Calu3 (cell line): ENCODE results near the gene C20orf141. TPM values are rescaled to one million over a fixed set of nuclear protein-coding genes. Genes with fewer than 3 reads are reported as not detected.
A peak's percentile ranks its signal among the peaks of the same experiment; 100 is the strongest.
"Not testable (repeated sequence)": the region's sequence is repeated elsewhere in the genome, so short reads cannot be mapped to it uniquely, and the experiment has no call there.

Experiments
- Bru-seq: library from RNA; stranded (reverse); fragments of 400-500 nt; gene quantifications from one replicate; lab custom pipeline; 2021; lab: Mats Ljungman, UMichigan
- BruChase-seq, 2 experiments: library from RNA; stranded (reverse); fragments of 400-500 nt; gene quantifications; one replicate each; lab custom pipeline; 2021; lab: Mats Ljungman, UMichigan
- BruUV-seq: library from RNA; stranded (reverse); fragments of 400-500 nt; replicated peaks from 2 replicates; lab custom pipeline; 2021; lab: Mats Ljungman, UMichigan
- CTCF ChIA-PET: fragments of 300-600 bp; sonication (Branson Sonifier 250); formaldehyde crosslinking; loops from one replicate; lab custom pipeline; 2022; ENCODE audit warnings: antibody characterized with exemption; lab: Charles Lee
- DNase-seq: peaks from one replicate; pipeline ENCODE4 v3.0.0; 2022
- H3K27ac Mint-ChIP-seq: one replicate; pipeline ENCODE4 v1.8.0; 2022; ENCODE audit warnings: mixed read lengths; ENCODE audit not compliant: unreplicated experiment
- H3K27me3 Mint-ChIP-seq: one replicate; pipeline ENCODE4 v1.8.0; 2022; ENCODE audit warnings: mixed read lengths; ENCODE audit not compliant: unreplicated experiment
- H3K36me3 Mint-ChIP-seq: one replicate; pipeline ENCODE4 v1.8.0; 2022; ENCODE audit warnings: mild to moderate bottlenecking, moderate library complexity, mixed read lengths; ENCODE audit not compliant: insufficient read depth, unreplicated experiment
- H3K4me1 Mint-ChIP-seq: one replicate; pipeline ENCODE4 v1.8.0; 2022; ENCODE audit warnings: mild to moderate bottlenecking, low read depth, mixed read lengths; ENCODE audit not compliant: unreplicated experiment
- H3K4me3 Mint-ChIP-seq: one replicate; pipeline ENCODE4 v1.8.0; 2022; ENCODE audit warnings: mild to moderate bottlenecking, low read depth, moderate library complexity, mixed read lengths; ENCODE audit not compliant: unreplicated experiment
- H3K9me3 Mint-ChIP-seq: one replicate; pipeline ENCODE4 v1.8.0; 2022; ENCODE audit warnings: low read depth, mixed read lengths; ENCODE audit not compliant: unreplicated experiment
- intact Hi-C: fragments of 100-400 bp; cut with micrococcal nuclease; formaldehyde crosslinking; loops from one replicate; pipeline ENCODE4 v1.10.0; 2022; ENCODE audit not compliant: unreplicated experiment
- long read RNA-seq: library from polyadenylated mRNA; stranded (forward); transcript quantifications from one replicate; pipeline ENCODE4 v2.0.0, GENCODE V29; 2022
- total RNA-seq: library from RNA; stranded (reverse); gene quantifications from 2 replicates; pipeline ENCODE4 v1.2.3, GENCODE V29; 2022
- TF ChIP-seq, protein P1 (sequence below): fragments of 200-600 bp; IDR thresholded peaks from one replicate; pipeline ENCODE4 v1.8.0; 2022; ENCODE audit warnings: antibody characterized with exemption; ENCODE audit not compliant: unreplicated experiment

The C20orf141 gene, protein sequence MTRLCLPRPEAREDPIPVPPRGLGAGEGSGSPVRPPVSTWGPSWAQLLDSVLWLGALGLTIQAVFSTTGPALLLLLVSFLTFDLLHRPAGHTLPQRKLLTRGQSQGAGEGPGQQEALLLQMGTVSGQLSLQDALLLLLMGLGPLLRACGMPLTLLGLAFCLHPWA
- not detected in 2 replicates for total RNA-seq
- not detected for Bru-seq, nascent RNA
- BruChase-seq, experiment 1, labeled RNA remaining after a 6-hour chase, result not detected
- not detected for BruChase-seq, experiment 2, labeled RNA remaining after a 2-hour chase
- long read RNA-seq, result 0 reads

GRCh38 chr20:2814587-2815051 is at the start of gene C20orf141:
C20orf141 (plus strand) TSS chr20:2814987; CDS start chr20:2815185, 198 bp downstream.
- no peak for DNase-seq
- no TSS peak for BruUV-seq
- H3K27ac Mint-ChIP-seq, result no peak within 1 kb of the TSS
- H3K4me3 Mint-ChIP-seq, result no peak within 1 kb of the TSS
- TF ChIP-seq, protein P1, sequence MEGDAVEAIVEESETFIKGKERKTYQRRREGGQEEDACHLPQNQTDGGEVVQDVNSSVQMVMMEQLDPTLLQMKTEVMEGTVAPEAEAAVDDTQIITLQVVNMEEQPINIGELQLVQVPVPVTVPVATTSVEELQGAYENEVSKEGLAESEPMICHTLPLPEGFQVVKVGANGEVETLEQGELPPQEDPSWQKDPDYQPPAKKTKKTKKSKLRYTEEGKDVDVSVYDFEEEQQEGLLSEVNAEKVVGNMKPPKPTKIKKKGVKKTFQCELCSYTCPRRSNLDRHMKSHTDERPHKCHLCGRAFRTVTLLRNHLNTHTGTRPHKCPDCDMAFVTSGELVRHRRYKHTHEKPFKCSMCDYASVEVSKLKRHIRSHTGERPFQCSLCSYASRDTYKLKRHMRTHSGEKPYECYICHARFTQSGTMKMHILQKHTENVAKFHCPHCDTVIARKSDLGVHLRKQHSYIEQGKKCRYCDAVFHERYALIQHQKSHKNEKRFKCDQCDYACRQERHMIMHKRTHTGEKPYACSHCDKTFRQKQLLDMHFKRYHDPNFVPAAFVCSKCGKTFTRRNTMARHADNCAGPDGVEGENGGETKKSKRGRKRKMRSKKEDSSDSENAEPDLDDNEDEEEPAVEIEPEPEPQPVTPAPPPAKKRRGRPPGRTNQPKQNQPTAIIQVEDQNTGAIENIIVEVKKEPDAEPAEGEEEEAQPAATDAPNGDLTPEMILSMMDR, result no peak
- CTCF ChIA-PET, result interaction anchor here (0.7 kb wide), 1 partner anchor 9 kb away, joined by 4 read pairs; no protein-coding TSS in a partner anchor
- H3K27me3 Mint-ChIP-seq, result peaks cover 55% of the 10 kb centered on the region
- H3K9me3 Mint-ChIP-seq, result no peaks in the 10 kb centered on the region
- no peaks in the 10 kb centered on the region for H3K4me1 Mint-ChIP-seq
- intact Hi-C loops, result no loop called here
- no peaks in the 10 kb centered on the region for H3K36me3 Mint-ChIP-seq

DNA sequence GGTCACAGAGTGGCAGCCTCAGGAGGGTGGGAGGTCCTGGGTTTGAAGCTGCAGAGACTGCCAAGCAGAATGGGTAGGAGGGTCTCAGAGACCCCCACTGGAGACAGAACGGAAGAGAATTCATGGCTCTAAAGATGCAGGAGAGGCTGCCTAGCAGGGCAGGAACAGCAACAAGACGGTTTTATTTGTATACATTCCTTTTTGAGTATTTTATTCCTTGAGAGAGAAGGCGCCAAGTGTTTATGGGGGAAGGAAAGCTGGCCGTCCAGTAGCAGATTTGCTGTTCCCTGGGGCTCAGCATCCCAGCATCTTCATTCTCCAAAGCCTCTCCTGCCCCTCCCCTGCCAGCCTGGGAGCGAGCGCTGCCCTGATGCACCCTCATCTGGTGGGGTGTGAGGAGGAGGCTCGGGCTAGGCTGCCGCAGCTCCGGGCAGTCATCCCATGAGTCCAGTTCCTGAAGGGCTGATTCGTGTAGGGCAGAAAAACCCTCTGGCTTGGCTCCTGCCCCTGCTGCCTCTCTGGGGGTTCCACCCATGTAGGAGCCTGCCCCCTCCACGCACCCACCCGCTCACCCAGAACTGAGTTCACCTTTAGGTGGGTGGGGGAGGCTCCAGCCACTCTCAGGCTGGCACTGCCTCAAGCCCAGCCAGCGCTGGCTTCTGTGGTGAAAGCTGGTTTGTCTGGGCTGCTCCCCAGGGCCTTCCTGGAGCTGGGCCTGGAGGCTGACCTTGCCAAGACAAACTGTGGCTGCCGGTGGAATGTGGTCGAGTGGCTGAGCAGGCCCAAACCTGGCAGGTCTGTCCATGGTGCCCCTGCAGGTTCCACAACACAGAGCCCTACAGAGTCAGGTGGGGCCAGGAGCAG is 46.8 kb upstream of the C20orf141 start:
- TF ChIP-seq, protein P1, result no peak
- H3K9me3 Mint-ChIP-seq, result no peaks in the 10 kb centered on the region
- H3K4me1 Mint-ChIP-seq, result peaks cover 14% of the 10 kb centered on the region
- no peak overlapping the region for H3K4me3 Mint-ChIP-seq
- CTCF ChIA-PET, result interaction anchor here (1.3 kb wide), 1 partner anchor 84 kb away, joined by 3 read pairs; no protein-coding TSS in a partner anchor
- DNase-seq, result peak; percentile 71
- intact Hi-C loops, result no loop called here
- no peak overlapping the region for H3K27ac Mint-ChIP-seq
- no TSS peak for BruUV-seq
- H3K27me3 Mint-ChIP-seq, result peaks cover 13% of the 10 kb centered on the region
- no peaks in the 10 kb centered on the region for H3K36me3 Mint-ChIP-seq

GRCh38 chr20:2768632-2769015 is 46.2 kb upstream of the C20orf141 start:
- CTCF ChIA-PET, result interaction anchor here (1.3 kb wide), 1 partner anchor 84 kb away, joined by 3 read pairs; no protein-coding TSS in a partner anchor
- Mint-ChIP-seq H3K27me3 (peaks cover 10% of the 10 kb centered on the region), H3K4me3 (no peak overlapping the region), H3K9me3 (no peaks in the 10 kb centered on the region), H3K36me3 (no peaks in the 10 kb centered on the region), H3K4me1 (peaks cover 14% of the 10 kb centered on the region), H3K27ac (no peak overlapping the region)
- no TSS peak for BruUV-seq
- intact Hi-C loops, result no loop called here
- TF ChIP-seq, protein P1, result no peak
- no peak for DNase-seq

- DNase-seq, H3K9me3 Mint-ChIP-seq, BruUV-seq, CTCF ChIA-PET, H3K4me3 Mint-ChIP-seq, H3K36me3 Mint-ChIP-seq, H3K27me3 Mint-ChIP-seq, H3K27ac Mint-ChIP-seq, intact Hi-C loops: not testable (repeated sequence)
- peaks cover 14% of the 10 kb centered on the region for H3K4me1 Mint-ChIP-seq
Observed at GRCh38 chr20:2770091-2770490, 44.7 kb upstream of the C20orf141 start.
